HG02571 (cell line): ENCODE measurements around the gene CHST8.

Experiments
- ATAC-seq: cut with Tn5 transposase; IDR thresholded peaks from one replicate; pipeline ENCODE4 v1.9.1; 2021; ENCODE audit warnings: mild to moderate bottlenecking, moderate library complexity; ENCODE audit not compliant: unreplicated experiment

CHST8 gene

DNA sequence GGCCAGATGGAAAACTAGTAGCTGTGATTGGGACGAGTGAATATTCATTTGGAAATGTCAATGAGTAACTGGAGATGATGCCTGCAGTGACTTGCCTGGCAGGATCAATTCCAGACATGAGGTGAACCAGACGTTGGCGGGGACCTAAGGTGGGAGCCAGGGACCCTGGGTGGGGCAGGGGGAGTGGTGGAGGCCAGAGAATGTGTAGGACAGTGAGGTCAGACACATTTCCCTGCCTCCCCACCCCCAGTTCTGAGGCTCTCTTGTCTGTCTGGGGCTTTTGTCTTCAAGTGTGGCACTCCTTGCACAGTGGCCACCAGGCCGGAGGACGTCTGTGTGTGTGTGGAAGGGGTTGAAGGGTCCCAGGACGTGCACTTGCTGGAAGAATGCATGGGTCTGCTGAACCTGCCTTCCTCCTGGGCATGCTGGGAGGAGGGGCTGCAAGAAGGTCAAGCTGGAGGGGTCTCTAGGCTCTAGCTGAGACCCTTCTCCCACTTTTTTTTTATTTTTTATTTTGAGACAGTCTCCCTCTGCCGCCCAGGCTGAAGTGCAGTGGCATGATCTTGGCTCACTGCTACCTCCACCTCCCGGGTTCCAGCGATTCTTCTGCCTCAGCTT is 51.6 kb downstream of the CHST8 start:
- ATAC-seq, result no peak

DNA sequence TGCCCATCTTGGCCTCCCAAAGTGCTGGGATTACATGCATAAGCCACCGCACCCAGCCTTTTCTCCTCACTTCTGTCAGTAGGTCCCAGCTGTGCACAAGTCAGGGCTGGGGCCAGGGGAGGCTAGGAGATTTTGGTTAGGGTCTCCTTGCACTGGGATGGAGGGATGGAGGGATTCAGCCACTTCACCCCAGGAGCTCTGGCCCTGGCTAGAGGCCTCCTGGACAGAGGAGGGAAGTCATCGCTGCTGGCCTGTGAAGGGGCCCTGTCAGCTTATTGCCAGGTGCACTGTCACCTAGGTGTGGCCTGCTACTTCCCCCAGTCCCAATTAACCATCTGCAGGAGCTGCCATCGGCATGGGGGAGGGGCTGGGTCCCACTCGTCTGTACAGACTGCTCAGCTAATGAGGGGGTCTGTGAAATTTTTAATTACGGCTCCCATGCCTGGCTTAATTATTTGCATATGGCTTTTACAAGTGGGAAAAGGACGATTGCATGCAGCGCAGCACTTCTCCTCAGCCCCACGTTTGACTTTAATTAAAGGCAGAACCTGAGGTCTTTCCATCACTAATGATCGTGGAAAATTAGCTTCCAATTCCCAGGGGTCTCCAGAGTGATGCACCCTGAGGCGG is 52.4 kb downstream of the CHST8 start:
- no peak for ATAC-seq

DNA sequence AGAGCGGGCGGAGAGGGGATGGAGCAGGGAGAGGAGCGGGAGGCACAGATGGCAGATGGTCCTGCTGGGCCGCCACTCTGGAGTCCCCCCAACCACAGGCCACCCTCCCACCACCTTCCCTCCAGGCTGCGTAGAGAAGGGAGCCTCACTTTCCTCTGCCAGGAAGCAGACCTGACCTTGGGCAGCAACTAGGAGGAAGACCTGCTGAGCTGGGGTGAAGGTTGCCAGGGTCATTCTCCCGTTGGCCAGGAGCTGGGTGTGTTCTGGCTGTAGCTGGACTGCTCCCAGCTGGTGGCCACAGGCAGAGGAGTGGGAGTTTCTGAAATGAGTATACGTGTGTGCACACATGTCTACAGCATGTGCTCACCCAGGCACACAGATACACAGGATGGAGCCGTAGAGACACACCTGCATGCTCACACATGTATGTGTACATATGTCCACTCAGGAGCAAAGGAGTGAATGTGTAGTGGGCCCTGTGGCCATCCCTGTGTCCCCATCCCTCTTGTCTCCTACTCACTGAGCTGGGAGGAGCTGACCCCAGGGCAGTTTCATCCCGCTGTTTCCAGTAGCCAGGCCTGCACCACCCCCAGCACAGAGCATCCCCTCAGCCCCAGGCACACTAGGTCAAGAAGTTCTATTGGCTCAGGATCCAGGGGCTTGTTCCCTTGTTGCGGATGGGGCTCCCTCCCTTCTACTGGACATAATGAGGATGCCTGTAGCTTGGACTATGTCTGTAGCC is 53.0 kb downstream of the CHST8 start:
- no peak for ATAC-seq

DNA sequence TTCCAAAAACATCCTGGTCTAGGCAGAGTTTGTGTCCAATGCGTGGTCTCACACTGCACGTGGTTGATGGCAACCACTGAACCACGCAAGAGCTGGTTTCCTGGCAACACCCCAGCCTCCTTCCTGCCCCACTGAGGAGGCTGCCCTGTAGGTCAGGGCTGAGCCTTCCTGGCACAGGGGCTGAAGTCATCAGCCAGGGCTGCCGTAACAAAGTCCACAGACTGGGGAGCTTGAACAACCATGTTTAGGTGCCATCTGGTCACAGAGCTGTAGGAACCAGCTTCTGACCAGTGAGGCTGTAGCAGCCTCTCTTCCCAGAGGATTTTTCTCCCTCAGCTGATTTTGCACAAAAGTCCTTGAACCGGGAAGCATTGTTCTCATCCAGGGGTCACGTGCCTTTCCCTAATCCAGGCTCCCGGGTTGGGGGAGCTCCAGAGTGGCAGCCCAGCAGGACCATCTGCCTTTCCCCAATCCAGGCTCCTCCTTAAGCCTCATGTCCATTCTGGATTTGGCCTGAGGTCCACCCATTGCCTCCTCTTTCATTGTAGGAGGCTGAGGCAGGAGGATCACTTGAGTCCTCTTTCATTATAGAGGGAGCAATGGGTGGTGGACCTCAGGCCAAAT is 53.9 kb downstream of the CHST8 start:
- ATAC-seq, result no peak

DNA sequence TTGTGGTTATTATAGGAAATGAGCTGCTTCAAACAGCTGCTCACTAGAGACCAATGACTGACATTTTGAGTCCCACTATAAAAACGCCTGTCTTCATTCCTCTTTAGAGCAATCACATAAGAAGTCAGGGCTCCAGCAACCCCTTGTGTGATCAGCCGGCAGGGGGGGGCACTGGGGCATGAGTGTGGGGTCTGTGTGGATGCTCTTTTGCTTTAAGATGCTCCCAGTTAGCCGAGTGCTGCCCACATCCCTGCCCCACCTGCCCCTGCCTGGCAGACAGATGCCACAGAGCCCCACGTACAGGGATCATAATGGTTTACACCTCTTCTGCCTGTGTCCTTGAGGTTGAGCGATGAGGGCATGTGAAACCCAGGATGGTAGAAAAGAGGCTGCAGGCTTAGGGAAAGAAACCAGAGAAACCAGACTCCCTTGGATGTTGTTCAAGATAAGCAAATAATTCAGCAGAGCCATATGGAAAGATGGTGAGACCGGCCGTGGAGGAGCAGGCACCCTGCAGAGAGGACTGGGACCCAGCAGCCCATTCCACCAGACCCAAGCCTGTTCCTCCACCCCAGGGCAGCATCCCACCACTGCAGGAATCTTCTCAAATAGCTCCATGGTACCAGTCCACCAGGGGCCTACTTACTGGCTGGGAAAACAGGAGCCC is 55.4 kb downstream of the CHST8 start:
- no peak for ATAC-seq

DNA sequence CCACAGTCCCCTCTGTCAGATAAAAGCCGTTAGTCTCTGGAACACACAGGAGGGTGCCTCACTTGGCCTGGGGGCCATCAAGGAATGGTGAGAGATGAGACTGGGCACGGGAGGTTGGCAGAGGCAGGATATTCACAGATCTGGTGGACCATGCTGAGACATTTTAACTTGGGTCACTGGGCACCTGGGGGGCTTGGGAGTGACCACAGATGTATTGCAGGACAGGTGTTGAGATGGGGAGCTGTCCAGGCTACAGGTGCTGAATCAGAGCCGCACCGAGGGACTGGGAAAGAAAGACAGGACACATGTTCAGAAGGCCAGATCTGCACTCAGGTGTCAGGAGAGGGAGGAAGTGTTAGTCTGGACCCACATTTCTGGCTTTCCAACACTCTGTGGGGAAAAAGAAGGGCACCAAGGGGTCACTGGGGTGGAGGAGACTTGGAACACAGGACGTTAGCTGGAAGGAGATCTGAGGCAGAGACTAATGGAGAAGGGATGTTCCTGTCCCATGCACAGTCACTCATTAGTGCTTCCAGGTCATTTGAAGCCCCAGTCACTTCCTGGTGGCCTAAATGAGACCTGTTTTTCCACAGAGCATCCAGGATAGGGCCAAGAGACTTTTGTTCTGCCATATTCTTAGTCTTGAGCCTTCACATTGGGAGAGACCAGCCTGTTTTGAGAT is 56.1 kb downstream of the CHST8 start:
- ATAC-seq, result no peak

DNA sequence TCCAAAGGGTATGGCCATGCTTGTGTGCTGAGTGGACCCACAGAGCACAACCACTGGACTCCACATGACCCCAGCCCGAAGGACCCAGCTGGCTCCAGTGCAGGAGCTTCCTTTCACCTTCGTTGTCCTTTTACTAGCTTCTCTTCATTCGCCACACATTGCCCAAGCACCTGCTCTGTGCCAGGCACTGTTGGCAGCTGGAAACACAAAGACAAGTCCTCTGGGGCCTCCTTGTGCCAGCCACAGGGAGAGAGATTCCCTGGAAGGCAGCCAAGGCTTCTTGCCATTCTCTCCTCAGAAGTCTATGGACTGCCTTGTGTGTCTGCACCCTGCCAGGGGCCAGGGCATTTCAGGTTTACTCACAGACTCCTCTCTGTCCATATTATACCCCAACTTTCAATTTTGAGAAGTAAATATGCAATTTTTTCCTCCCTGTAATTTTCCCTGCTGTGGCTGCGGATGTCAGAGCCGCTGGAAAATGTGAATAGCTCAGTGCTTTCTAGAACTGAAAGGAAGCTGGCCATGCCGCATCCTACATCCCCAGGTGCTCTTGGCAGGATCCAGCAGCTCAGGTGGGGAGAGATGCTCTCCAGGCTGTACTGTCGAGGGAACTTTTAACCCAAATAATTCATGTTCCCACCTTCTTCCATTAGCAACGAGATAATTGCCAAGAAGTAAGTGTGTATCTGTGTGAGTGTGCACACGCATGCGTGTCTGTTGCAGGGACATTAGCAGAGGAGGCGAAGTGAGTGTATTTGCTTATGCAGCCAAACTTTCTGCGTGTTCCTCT is 57.2 kb downstream of the CHST8 start:
- no peak for ATAC-seq

DNA sequence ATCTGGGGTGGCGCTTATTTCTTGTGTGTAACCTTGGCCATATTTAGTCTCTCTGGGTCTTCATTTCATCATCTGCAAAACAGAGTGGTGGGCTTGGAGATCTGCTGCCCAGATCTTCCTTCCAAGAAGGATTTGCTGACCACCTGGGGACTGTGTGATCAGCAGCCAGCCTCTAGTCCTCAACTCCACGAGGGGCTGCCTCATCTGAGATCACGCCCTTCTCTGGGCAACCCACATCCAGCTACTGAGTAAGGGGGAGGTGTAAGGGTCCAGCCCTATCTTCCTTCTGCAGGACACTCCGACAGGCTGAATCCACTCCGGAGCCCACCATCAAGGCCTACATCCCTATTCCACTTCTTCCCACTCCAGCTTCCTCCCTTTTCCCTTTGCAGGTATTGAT is 57.9 kb downstream of the CHST8 start:
- ATAC-seq, result no peak

DNA sequence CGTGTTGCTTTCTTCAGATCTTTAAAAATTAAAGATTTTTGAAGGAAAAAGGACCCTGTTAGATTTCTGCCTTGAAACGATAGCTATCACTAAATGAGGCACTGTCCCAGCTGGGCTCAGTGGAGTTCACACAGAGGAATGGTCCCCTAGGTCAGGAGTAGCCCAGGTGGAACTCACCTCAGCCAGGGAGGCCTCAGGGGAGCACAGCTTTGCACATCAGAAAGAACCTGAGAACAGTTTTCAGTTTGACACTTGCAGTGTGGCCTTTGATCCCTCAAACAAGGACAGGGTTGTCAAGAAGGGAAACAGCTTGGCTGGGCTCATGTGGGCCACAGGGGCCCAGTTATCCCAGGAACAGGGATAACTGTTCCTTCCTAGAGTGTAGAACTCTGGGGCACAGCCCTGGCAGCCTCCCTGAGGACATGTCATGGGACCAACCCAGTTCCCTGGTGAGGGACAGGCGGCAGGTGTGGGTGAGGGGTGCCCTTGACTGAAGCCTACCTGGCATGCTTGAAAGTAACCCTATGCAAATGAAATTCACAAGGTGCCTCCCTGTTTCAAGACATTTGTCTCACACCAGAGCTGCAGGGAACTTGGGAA is 59.4 kb downstream of the CHST8 start:
- no peak for ATAC-seq

DNA sequence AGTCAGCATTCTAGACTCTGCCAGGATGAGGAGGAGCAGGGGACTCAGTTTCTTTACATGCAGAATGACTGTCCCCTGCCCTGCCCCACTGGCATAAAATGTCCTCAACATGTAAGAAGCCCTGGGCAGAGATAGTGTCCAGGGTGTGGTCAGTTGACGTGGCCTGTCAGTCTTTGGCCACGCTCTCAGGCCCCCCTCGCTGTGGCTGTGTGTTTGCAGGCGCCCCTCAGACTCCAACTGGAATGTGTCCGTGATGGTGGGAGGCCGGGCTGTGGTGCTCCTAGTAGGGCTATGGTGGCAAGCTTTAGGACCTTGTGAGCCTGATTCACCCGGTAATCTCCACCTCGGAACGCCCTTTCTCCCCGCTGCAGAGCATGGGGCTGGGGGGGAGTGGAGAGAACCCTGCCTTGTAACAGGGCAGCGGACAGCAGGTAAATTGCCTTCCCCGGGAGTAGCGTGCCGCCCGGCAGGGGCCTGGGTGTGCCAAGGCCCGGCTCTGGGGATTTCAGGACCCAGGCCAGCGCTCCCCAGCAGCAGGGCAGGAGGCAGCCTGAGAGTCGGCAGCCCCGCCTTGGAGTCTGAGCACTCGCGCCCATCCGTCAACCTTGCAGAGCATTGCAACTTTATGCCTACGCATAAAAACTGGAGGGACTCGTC is 62.3 kb downstream of the CHST8 start:
- ATAC-seq, result no peak

DNA sequence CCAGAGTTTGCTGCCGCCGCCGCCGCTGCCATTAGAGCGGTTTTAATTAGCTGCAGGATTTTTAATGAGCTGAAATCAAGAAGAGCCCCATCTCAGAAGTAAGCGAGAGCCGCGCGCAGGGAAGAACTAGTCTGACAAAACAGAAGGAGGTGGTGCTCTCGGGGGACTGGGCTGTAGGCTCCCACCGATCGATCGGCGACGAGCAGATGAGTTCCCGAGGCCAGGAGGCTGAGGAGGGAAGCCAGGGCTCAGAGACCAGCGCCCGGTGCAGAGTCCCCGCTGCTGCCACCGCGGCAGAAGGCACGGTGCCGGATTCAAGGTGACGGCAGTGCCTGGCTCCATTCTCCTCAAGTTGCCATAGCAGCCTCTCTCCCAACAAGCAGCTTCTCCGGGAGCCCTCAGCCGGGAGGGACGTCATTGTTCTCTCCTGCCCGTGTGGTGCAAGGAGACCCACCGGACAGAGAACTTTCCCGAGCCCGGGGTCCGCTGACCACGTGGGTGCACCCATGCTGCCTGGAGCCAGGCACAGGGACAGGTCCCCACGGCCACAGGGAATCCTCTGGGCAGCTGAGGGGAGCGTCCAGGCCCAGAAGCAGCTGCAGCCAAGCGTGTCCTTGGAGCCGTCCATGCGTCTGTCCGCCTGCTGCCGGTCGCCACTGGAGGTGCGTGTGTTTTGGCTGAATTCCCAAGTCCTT is 62.9 kb downstream of the CHST8 start:
- no peak for ATAC-seq

DNA sequence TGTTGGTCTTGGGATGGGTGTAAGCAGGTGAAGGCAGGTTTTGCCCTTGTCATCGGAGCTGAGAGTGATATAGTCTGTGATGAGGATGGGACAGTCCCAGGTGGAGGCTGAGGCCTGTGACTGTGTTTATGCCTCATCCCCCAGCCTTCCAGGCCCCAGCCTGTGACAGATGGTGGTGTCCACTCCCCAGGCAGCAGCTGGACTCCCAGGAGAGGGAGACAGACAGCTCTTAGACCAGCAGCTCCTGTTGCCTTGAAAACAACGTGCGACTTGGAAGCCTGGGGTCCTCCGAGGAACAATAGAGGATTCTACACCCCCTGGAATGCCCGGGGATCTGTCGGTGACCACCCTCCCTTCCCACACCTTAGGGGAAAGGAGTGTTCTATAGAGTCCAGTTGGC is 63.8 kb downstream of the CHST8 start:
- ATAC-seq, result no peak

DNA sequence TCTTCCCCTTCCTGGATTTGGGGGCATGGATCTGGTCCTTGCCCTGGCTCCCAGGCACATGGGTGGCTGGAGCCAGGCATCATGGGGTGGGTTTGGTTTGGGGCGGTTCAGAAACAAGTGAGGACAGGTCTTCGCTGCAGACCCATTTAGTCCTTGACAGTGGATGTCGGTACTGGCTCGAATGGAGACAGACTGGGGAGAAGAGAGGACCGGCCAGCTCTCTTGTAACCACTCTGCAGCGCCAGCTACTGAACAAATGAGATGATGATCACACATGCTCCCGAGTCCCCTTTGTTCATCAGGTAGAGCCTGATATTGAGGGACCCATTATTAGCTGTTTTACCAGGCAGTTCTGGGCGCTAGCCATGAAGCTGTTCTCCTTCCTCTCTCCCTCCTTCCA is 64.5 kb downstream of the CHST8 start:
- no peak for ATAC-seq

DNA sequence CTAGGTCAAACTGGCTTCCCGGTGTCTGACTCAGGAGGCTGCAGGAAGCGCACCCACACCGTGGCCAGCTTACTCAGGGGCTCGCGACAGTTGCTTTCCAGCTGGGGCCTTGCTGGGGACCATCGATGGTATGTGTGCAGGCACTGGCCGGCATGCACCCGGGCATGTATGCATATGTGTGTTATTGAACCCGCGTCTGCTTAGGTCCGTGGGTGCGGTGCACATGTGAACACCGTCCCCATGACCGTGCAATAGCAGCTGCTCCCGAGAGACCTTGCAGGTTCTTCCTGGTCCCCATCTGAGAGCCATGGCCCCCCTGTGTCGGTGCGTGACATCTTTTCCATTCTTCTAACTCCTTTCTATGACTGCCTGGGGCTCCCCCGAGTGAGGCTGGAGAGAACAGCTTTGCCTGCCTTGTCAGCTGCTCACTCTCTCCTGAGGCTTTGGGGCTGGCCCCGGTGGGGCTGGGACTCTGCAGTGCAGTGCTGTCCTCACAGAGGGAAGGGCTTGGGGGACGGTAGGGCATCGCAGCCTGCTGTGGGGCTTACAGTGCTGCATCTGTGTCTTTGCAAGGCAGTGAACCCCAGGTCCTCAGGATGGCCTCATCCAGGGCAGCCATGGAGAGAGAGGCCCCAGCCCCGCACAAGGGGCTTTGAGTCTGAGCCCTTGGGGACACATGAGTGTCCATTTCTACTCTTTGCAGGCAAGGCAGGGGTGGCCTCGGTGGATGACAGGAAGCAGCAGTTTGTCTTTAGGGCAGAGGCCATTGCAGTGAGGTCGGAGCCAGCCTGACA is 65.1 kb downstream of the CHST8 start:
- ATAC-seq, result no peak

DNA sequence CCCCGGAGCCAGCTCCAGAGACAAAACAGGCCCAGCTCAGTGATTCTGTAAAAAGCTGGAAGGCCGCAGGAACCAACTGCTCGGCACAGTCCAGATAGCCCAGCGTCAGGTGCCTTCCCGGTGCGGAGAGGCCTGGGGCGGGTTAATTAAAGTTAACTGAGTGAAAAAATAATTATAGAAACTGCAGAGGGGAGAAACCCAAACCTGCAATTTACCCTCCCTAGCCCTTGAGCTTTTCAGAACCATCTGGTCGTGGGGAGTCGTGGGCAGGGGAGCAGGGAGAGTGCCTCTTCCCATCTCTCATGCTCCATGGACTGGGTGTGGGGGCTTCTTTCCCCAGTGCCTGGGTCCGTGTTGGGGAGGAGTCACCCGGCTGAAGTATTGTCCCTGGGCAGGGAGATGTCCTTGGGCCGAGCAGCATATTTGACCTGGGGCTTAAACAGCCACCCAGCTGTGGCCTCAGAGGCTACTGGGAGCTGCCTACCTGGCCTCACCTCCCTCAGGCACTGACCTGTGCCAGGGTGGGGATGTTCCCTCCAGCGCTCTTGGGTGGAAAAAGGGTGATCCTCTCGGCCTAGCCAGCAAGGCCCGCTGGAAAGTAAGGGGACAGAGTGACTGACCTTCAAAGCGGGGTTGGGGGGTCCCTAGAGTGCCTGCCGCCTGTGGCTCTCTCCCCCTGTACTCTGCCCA is 65.9 kb downstream of the CHST8 start:
- ATAC-seq, result no peak

DNA sequence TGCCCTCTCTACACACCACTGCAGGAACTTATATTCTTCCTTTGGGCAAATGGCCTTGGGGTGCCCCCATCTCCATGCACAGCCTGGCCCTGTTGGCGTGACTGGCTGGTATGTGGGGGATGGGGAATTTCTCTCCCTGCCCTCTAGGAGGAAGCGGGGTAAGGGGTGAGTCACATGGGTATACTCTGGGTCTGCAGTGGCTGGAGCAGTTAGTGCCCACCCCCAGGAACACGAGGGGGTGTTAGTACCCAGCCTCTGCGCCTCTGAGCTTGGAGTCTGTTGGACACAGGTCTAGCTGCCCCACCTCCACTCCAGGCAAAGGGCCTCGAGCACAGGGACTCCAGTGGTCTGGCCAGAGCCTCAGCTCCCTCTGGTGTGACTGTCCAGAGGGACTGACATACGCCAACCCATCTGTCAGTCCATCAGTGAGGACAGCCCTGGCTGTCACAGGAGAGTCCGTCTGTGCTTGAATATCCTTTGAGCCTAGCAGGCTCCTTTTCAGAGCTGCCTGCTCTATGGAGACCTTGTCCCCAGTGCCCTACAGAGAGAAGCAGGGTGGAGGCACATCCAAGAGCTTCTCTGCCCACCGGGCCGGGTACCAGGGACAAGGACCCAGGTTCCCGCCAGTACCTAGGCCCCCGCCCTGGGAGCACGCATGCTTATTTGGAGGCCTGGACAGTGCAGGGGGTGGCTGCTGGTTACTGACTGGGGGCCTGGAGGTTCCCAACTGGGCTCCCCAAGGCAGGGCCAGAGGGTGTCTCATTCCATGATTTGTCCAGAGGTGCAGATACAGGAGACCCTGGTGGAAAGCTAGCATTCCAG is 66.6 kb downstream of the CHST8 start:
- no peak for ATAC-seq
